HG03432 (cell line): ENCODE results near the gene SMIM8.

ENCODE experiments used
- ATAC-seq: cut with Tn5 transposase; IDR thresholded peaks from one replicate; pipeline ENCODE4 v1.9.1; 2021; ENCODE audit warnings: mild to moderate bottlenecking, moderate library complexity; ENCODE audit not compliant: unreplicated experiment

Gene SMIM8

GRCh38 chr6:87333591-87334181, 11.3 kb downstream of the SMIM8 start:
- ATAC-seq, result no peak

DNA sequence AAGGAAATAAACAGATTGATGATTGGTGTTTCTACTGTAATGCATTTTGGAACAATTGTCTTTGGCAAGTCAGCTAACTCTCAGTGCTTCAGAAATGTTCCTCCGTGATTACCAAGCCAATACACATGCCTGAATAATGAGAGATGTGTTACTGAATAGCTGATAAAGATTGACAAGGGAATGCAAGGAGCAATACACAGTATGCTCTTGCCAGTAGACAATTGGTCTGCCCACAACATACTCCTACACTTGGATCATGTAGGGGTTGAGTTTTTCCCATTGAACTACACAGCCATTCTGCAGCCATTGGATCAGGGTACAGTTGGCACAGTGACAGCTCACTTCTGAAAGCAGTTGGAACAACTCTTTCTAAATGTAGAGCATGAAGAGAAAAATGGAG, 12.3 kb downstream of the SMIM8 start:
- ATAC-seq, result no peak

GRCh38 chr6:87336367-87336766, 14.0 kb downstream of the SMIM8 start:
- ATAC-seq, result no peak

GRCh38 chr6:87340230-87340629, 17.8 kb downstream of the SMIM8 start:
- no peak for ATAC-seq

DNA sequence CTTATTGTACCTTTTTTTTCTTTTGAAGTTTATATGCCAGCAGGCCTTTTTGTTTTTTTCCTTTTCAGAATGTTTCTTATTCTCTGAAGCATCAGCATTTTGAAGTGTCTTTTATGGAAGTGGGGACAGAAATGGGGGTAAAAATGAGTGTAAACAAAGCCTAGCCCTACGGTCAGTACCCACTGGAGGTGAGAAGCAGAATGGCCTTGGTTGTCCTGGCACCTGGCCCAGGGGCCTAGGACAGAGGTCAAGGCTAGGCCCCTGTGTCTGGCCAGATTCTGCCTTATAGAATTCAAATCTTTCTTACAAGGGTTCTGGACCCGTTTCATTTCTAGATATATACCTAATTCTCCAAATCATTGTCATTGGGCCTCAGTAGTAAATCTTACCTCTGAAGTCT, 18.8 kb downstream of the SMIM8 start:
- ATAC-seq, result no peak

- ATAC-seq, result peak; percentile 92
These were observed 19.5 kb downstream of the SMIM8 start for GRCh38 chr6:87341899-87342298.

GRCh38 chr6:87342829-87343228, 20.4 kb downstream of the SMIM8 start:
- no peak for ATAC-seq

DNA sequence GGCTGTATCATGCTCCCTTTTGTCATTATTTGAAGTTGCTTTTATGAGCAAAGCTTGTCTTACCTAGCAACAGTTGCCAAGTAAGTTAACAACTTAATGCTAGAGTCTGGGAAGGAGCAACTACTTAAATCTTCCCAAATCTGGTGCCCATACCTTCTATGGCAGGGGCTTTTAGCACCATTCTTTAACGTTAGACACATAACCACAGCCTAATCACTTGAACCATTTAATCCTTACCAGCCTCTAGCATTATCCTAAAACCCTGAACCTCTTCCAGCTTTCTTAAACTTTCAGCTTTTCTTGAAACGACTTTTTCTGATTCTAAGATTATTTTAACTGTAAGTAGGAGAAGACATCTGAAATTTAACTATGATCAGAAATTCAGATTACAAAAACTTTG, 22.3 kb downstream of the SMIM8 start, which contains the start of gene C6orf163:
Gene C6orf163 (plus strand): TSS at position 83 of the 400 bp plus-strand sequence. CDS start 287 bp downstream, at position 370.
- no peak for ATAC-seq

GRCh38 chr6:87346700-87347099, 24.3 kb downstream of the SMIM8 start:
- ATAC-seq, result no peak

DNA sequence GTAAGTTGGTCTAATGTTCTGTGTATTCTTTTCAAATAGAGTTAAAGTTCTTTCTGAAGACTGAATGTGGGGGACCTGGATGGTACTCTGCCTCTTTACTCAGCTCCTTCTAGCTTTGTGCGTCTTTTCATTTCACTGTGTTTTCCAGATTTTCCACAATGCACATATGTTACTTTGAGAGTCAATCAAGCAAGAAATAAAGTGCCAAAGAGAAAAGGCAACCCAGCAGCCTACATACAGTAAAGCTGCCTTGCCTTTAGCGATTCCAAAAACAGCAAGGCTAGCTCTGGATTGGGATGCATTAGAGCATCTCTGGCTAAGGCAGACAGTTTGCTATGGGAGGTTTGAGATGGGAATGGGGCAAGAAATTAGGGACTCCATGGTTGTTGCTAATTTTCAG, 27.5 kb downstream of the SMIM8 start:
- ATAC-seq, result no peak

GRCh38 chr6:87350516-87350915, 28.1 kb downstream of the SMIM8 start:
- no peak for ATAC-seq

GRCh38 chr6:87351583-87351982, 29.2 kb downstream of the SMIM8 start:
- ATAC-seq, result no peak

GRCh38 chr6:87356181-87356580, 33.8 kb downstream of the SMIM8 start:
- no peak for ATAC-seq

DNA sequence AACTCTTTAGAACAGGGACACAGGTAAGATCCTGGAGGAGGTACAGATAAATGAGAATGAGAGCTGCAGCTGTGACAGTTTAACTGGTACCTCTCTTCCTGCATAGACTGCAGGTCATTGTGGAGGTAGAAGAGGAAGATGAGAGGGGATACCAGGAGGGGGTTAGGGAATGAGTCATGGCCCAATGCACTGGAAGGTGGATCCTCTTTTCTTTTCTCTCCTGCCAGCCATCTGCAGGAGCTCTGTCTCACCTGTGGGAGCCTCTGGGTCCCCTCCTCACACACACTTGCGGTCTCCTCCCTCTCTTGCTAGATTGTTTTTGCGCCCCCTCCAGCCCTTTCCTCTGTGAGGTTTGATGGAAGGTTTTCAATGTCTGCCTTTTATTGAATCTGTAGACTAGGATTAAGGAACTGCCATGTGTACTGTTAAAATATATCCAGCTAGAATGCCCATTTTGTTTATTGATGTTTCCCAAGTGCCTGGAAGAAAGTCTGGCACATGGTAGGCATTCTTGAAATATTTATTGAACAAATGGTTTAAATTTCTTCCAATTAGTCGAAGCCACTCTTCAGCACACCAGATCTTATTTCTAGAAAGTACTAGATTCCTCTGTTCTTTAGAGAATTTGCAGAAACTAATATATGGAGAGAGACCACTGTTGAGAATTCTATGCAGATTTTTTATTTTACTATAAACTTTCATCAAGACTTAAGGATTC, 35.2 kb downstream of the SMIM8 start:
- ATAC-seq, result no peak

DNA sequence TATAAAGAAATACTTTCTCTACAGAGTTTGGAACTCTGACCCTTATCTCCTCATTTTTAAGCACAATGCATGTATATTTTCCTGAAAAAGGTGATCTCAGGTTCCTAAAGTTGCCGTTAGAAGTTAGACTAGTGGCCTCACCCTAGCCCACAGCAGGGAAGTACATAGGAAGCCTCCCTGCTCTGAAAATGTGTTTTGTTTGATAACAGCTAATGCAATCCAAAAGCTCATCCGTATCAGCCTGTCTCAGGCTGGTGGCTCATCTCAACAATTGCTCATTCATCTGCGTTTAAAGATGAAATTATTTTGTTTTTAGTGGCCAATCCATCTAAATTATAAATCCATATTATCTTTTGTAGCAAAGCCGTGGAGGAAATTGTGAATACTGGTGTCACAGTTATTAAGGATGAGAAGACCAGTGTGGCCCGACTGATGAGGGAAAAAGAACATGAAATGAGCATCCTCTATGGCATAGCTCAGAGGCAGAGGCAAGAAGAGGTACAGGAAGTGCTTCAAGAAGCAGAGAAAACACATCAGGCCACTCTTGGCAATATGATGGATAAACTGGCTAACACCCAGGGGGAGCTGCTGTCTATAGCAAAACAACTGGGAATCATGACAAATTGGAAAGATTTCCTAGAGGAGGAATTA, 42.3 kb downstream of the SMIM8 start:
- no peak for ATAC-seq

DNA sequence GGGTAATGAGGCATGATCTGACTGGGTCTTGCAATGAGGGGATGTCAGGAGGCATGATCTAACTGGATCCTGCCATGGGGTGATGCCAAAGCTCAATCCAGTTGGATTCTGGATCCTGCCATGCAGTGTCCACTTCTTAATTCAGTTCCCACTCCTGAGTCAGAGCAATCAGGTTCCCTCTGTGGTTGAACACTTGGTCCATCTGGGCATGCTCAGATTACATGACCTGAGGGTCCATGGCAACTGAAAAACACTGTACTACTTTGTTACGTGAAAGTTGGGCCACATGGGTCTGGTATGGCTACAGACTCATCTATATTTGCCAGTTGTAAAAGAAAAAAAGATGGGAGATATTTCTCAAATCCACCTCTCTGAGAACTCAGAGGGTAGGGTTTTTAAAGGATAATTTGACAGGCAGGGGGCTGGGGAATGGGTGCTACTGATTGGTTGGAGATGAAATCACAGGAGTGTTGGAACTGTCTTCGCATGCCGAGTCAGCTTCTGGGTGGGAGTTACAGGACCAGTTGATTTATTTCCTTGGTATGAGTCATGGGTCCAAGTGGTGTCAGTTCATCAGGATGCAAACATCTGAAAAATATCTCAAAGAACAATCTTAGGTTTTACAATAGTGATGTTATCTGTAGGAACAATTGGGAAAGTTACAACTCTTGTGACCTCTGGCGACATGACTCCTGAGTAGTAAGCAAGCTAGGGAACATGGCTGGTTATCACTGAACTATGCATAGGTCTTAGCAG, 43.9 kb downstream of the SMIM8 start:
- no peak for ATAC-seq

DNA sequence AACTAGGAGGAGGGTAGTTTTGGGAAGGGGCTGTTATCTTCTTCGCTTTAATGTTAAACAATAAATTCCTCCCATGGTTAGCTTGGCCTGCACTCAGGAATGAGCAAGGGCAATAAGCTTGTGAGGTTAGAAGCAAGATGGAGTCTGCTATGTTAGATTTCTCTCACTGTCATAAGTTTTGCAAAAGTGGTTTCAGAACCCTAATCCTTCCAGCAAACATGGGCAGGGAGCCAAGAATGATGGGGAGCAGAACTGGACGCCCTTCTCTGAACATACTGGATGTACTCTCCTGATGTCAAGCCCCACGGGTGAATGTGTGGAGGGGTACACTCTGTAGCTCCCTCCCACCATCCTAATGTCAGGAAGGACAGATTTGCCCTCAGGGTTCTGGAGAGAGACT, 44.5 kb downstream of the SMIM8 start:
- ATAC-seq, result no peak

- ATAC-seq, result no peak
These were observed 51.0 kb downstream of the SMIM8 start for GRCh38 chr6:87373377-87373776.

DNA sequence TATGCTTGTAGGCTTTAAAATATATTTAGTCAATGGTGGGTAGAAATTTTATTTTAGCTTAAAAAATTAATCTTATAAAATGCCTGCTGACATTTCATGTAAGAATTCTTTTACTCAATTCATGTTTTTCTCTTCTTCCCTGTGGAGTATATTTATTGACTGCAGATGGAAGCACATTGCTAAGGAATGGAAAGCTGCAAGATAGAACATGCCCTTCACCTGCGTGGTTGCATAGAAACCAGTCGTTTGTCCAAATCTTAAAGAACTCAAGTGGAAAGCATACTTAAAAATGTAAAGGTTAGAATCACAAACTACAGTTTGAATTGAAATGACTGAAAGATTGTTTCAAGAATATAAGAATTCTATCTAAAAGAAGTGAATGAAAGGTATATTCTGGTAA, 52.9 kb downstream of the SMIM8 start:
- no peak for ATAC-seq

GRCh38 chr6:87376643-87377042, 54.3 kb downstream of the SMIM8 start:
- ATAC-seq, result no peak

- ATAC-seq, result peak; percentile 78
These were observed 56.6 kb downstream of the SMIM8 start for GRCh38 chr6:87378947-87379346.
